Right renal cortex interstitium (tissue), 3 donors: ENCODE measurements around the gene ENTHD1. TPM values are rescaled to one million over a fixed set of nuclear protein-coding genes. Genes with fewer than 3 reads are reported as not detected.

Experiments used
- DNase-seq, 3 donors: peaks; one replicate each; pipeline ENCODE4 v3.0.0-alpha.2; 2013; ENCODE audit warnings: low read depth in 3 of 3, low spot score in 2 of 3
- polyA plus RNA-seq, 3 donors: library from polyadenylated mRNA; unstranded; fragments of 120-200 nt; gene quantifications; one replicate each; pipeline ENCODE4 v1.2.1, GENCODE V29; 2013; ENCODE audit not compliant: insufficient read length in 3 of 3

Gene ENTHD1
- polyA plus RNA-seq: not detected

GRCh38 chr22:39893526-39893925 lies at the start of gene ENTHD1:
ENTHD1 (minus strand) TSS chr22:39893760; CDS start chr22:39887748, 6,012 bp downstream.
- DNase-seq: no peak

- no peak for DNase-seq
Measured at GRCh38 chr22:39943337-39943736, 49.8 kb upstream of the ENTHD1 start.

- DNase-seq: no peak
Measured at GRCh38 chr22:39942439-39943230, 49.1 kb upstream of the ENTHD1 start.

- no peak for DNase-seq
Measured at GRCh38 chr22:39941601-39942000, 48.0 kb upstream of the ENTHD1 start.

DNA sequence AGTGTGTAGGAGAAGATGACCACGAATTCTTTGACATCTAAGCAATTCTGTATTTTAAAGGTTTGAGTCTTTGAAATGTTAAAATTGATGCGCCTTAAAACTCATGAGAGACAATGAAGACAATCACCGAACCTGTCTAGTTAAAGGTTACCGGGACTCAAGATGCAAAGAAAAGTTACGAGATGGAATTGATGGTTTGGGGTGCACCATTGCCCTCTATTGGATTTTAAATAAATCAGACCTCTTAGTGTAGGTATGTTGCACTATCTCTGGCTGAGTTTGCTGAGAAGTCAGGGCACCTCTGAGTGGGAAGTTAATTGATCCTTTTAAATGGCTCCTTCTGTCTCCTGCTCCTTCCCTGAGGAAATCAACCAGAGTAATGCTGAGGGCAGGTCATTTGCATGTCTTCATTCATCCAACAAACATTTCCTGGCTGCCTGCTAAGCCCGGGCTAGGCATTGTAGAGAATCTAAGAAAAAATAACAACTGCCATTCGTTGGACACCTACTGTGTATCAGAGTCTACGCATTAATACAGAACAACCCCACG lies 47.3 kb upstream of the ENTHD1 start:
- no peak for DNase-seq

DNA sequence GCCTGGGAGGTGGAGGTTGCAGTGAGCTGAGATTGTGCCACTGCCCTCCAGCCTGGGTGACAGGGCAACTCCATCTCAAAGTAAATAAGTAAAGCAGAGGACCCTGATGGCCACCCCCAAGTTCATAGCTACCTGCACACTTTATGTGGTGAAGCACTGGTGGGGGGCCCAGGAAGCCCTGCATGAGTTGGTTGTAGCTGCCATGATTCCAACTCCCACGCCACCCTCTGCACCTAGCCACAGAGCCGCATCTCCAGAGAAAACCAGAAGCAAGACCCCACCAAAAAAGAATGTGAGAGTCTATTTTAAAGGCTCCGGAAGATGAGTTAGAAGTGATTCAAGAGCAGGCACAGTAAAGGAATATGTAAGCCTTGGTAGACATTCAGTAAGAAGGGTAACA lies 46.3 kb upstream of the ENTHD1 start:
- DNase-seq: no peak

DNA sequence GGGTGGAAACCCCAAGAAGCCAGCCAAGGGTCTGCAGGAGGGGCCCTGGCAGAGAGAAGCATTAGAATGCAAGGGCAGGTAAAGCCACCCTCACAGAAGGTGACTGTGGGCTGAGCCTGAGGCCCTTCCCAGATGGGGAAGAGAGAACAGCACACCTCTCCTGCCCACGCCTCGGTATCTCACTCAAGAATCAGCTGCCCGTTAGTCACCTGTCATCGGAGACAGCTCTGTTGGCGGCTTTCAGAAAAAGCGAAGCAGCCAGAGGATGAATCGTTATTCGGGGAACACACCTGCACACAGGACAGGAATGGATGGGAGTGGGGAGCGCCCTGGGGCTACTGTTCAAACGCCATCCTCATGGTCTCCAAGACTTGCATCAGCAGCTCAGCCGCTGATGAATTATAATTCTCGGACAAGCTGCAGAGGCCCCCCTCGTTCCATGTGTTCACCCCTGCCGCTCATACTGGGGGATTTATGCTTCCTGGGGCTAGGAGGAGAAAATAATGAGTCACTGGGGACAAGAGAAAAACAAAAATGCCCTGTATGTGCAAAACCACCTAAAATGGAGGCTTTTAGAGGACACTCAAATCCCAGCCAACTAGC lies 45.0 kb upstream of the ENTHD1 start:
- no peak for DNase-seq

- DNase-seq: no peak
Measured at GRCh38 chr22:39937906-39938305, 44.3 kb upstream of the ENTHD1 start.

DNA sequence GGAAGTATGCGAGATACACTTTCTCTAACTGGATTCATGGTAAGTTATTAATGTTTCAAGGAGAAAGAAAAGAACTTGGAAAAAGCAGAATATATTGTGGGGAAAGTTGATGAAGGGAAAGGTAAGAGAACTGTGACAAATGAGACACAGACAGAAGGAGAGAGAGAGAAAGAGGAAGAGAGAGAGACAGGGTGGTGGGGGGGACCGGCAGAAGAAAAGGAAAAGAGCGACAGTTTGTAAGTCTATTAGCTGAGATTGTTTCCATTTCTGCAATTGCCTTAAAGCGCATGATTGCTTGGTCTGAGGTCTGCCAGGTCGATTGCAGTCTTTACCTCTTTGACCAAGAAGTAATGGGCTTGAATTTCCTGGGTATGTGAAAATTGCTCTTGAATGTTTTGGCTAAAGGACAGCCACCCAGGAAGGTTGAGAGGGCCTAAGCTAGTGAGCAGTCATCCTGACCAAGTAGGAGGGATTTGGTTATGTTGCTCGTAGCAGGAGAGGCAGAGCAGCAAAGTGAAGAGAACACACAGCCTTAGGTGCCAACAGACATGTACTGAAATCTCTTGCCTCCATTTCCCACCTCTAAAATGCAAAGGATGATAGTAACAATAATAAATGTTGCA lies 43.1 kb upstream of the ENTHD1 start:
- DNase-seq: no peak

GRCh38 chr22:39935612-39936011 lies 42.1 kb upstream of the ENTHD1 start:
- no peak for DNase-seq

- DNase-seq: no peak
Measured at GRCh38 chr22:39935116-39935515, 41.6 kb upstream of the ENTHD1 start.

GRCh38 chr22:39933741-39934140 lies 40.2 kb upstream of the ENTHD1 start:
- no peak for DNase-seq

- DNase-seq: no peak
Measured at GRCh38 chr22:39932918-39933649, 39.5 kb upstream of the ENTHD1 start.

DNA sequence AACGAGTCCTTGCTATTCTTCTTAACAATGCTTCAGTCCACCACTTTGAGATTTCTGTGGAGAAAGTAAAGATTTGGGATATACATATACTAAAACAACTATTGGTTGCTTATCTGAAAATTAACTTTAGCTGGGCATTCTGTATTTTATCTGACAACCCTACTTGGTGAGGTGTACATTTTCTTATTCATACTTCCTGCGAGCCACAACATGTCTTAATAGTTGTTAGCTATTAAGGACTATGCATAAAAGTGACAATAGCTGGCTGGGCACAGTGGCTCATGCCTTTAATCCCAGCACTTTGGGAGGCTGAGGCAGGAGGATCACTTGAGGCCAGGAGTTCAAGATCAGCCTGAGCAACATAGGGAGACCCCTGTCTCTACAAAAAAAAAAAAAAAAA lies 38.6 kb upstream of the ENTHD1 start:
- no peak for DNase-seq

DNA sequence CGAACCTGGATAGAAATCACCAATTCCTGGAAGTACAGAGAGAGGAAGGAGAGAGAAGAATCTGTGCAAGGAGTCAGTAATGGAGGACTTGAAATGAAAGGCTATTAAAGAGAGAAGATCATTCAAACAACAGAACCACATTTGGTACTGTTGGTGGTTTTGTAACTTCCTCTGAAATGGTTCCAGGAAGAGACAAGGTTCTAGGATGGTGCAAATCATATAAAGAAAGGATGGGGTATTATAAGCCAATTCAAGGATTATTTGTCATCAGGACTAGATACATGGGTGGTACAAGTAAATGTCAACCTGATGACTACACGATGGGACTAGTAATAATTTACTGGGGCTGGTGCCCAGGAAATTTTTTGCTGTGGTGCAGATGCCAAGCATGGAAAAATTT lies 37.7 kb upstream of the ENTHD1 start:
- no peak for DNase-seq

DNA sequence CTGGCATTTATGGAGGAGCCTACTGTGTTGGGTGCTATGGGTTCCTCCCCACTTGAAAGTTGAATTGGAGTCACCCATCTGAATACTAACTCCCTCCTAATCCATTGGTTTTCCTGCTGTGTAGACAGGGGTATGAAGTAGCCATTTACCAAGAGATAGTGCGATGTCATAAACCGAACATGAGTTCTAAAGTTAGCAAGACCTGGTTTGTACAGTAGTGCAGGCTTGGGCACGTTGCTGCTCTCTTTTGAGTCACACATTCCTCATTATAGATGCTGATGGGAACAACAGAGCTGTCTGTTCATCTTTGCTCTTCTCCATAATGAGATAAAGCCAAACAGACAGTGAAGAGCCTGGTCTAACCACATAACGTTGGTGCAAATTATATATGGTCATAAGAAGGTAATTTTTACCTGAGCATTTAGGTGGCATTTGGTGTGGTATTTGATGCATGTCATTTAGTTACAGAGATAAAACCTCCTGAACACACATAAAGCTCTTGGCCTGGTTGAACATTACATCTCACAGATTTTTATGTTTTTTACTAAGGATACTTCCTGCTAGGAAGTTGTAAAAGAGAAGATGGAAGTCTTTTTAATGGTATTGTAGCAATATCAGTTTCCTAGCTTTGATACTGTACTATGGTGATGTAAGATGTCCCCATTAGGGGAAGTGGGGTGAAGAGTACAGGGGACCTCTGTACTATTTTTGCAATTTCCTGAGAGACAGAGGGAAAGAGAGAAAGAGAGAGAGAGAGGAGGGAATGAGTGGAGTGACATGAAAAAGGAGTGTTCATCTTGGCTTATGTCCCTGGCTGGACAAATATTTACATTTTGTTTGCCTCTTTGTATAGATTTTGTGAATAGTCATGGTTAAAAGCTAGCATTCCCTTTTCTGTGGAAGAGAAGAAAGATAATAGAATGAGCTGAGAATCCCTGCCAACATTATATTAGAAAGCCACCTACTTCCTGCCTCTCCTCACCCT lies 35.3 kb upstream of the ENTHD1 start:
- no peak for DNase-seq

GRCh38 chr22:39927544-39927943 lies 34.0 kb upstream of the ENTHD1 start:
- DNase-seq: no peak

GRCh38 chr22:39926753-39927152 lies 33.2 kb upstream of the ENTHD1 start:
- DNase-seq: no peak

DNA sequence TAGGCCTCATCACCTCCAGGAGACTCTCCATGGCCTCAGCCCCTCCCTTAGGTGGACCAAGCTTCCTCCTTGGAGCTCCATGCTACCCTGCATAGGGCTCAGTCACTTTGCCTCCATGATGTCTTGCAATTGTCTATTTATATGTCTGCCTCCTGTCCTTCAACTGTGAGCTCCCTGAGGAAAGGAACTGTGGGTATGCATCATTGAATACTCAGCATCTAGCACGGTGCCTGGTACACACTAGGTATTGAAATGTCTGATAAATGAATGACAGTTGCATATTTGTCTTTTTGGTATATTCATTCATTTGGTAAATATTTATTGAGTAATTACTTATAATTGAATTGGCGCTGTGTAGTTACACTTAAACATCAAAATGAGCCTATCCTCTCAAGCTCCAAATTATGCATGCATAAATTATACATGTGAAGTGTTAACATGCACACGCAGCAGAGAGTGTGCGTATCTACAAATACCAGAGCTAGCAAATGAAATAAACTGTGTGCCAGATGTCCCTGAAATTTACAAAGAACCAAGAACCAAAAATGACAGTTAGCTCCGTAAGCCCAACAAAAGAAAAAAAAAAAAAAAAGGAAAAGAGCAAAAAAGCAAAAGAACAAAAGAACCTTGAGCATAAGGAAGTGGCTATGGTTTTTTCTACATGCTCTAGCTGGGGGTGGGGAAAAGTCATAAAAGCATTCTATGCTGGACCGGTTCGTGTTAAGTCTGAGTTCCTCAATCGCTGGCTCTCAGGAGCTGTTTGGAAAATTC lies 32.5 kb upstream of the ENTHD1 start:
- no peak for DNase-seq
